ENCODE data around the gene RARS1.

The RARS1 gene

DNA sequence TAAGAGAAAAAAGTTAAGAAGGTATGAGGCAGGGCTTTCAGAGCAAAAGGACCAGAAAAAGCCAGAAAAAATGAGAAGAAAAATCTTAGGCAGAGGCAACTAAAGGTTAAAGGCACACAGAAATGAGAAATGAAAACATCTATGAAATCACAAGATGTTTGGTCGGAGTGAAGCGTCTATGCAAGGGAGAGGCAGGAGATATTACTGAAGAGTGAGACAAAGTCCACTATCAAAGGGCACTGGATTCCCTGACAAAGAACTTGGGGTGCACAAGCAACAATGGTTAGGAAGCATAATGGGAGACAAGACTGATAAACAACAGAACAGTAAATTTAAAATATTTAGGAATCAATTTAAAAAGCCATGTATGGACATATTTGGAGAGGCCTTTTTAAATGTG is 76.0 kb downstream of the RARS1 start:
- no peak for DNase-seq

DNA sequence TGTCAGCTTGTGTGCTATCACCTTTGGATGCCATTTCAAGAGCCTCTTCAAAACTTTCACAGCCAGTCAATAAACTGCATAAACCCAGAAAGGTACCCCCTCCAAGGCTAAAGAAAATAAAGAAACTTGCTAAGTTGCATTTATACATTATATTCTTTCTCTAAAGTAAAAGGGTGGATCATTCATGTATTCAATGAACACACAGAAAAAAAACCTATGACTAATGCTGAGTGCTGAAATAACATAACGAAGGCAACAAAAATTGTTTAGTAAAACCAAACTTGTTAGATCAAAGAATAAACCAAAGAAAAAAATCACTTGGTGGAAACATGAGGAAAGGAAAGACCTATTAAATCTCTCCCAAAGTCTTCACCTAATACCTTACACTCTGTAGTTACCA is 77.7 kb downstream of the RARS1 start:
- DNase-seq: no peak

DNA sequence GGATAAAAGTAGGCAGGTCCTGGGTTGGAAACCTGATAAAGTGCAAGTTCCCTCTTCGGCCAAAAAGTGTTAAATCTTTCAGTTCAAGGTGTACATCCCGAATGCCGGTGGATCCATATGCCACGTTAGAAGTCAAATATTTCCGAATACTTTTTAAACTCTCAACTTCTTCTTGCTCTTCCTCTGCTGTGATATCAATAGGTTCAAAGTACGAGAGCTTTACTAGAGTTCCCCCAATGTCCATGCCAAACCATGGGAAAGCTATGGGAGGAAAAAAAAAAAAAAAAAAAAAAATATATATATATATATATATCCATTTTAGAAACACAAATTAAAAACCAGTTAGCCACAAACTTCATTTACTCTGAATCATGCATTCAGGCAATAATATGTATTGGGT is 82.5 kb downstream of the RARS1 start:
- no peak for DNase-seq

Measured in CD4-positive, alpha-beta T cell treated with Interferon gamma for 1 hour (primary cell).